CD14-positive monocyte (primary cell): ENCODE data around the gene PAEP. TPM values are rescaled to one million over a fixed set of nuclear protein-coding genes. Genes with fewer than 3 reads are reported as not detected.

Source experiments
- DNase-seq, 3 donors: peaks; one replicate each; pipeline ENCODE4 v3.0.0-alpha.2; 2011 to 2022
- H2AFZ ChIP-seq: 2 replicates; pipeline ENCODE4 v1.6.0; 2012; ENCODE audit warnings: mild to moderate bottlenecking, low read depth, low read length, inconsistent platforms; ENCODE audit not compliant: insufficient read depth, poor library complexity, severe bottlenecking
- H3K27ac ChIP-seq, 2 donors: 1 replicate in 1 of 2; 2 replicates in 1 of 2; pipeline ENCODE4 v1.5.1; 2012 to 2013; ENCODE audit warnings: low read length in 2 of 2, control low read depth in 1 of 2, inconsistent platforms in 1 of 2, low read depth in 1 of 2, mild to moderate bottlenecking in 1 of 2
- H3K27me3 ChIP-seq, 2 donors: one replicate each; pipeline versions ENCODE4 v1.6.0 to v1.6.1; 2011 to 2013; ENCODE audit warnings: low read length in 2 of 2; ENCODE audit not compliant: control insufficient read depth in 2 of 2, insufficient read depth in 2 of 2
- H3K36me3 ChIP-seq, 2 donors: replicated peaks in 1 of 2; 1 replicate in 1 of 2; 2 replicates in 1 of 2; pipeline versions ENCODE4 v1.5.1 to v1.6.1; 2012 to 2013; ENCODE audit warnings: low read length in 2 of 2, control low read depth in 1 of 2, inconsistent platforms in 1 of 2, mild to moderate bottlenecking in 1 of 2; ENCODE audit not compliant: insufficient read depth in 2 of 2, control insufficient read depth in 1 of 2
- H3K4me1 ChIP-seq, 2 donors: 1 replicate in 1 of 2; 2 replicates in 1 of 2; pipeline versions ENCODE4 v1.5.1 to v1.6.1; 2012 to 2013; ENCODE audit warnings: low read length in 2 of 2, control low read depth in 1 of 2, inconsistent platforms in 1 of 2, mild to moderate bottlenecking in 1 of 2, moderate library complexity in 1 of 2; ENCODE audit not compliant: insufficient read depth in 2 of 2, control insufficient read depth in 1 of 2
- H3K4me2 ChIP-seq: replicated peaks from 2 replicates; pipeline ENCODE3; 2012; ENCODE audit warnings: low read length, moderate library complexity, mild to moderate bottlenecking; ENCODE audit not compliant: poor library complexity, severe bottlenecking; ENCODE audit errors: extremely low read depth
- H3K4me3 ChIP-seq, 3 experiments: fragments of 200-600 bp in 1 of 3; sonication (generic) in 1 of 3; replicated peaks in 1 of 3; 1 replicate in 2 of 3; 2 replicates in 1 of 3; pipeline ENCODE4 v1.5.1; 2011 to 2013; ENCODE audit warnings: low read length in 3 of 3, mild to moderate bottlenecking in 3 of 3, control low read depth in 2 of 3, low read depth in 2 of 3, inconsistent platforms in 1 of 3, moderate library complexity in 1 of 3
- H3K79me2 ChIP-seq: 2 replicates; pipeline ENCODE4 v1.6.0; 2012; ENCODE audit warnings: mild to moderate bottlenecking, control low read depth, inconsistent platforms, low read length, moderate library complexity; ENCODE audit not compliant: insufficient read depth
- H3K9ac ChIP-seq: 2 replicates; pipeline ENCODE4 v1.6.0; 2017; ENCODE audit warnings: low read length, mild to moderate bottlenecking; ENCODE audit not compliant: insufficient read depth, poor library complexity, severe bottlenecking
- H3K9me3 ChIP-seq, 2 donors: replicated peaks in 1 of 2; 1 replicate in 1 of 2; 2 replicates in 1 of 2; pipeline versions ENCODE4 v1.5.1 to v1.6.1; 2012 to 2013; ENCODE audit warnings: low read length in 2 of 2, control low read depth in 1 of 2; ENCODE audit not compliant: control insufficient read depth in 1 of 2, insufficient read depth in 1 of 2
- H4K20me1 ChIP-seq: 2 replicates; pipeline ENCODE4 v1.6.0; 2012; ENCODE audit warnings: mild to moderate bottlenecking, low read length, control low read depth, moderate library complexity; ENCODE audit not compliant: insufficient read depth
- H3K27ac Mint-ChIP-seq, 7 donors: one replicate each; pipeline ENCODE4 v1.8.0; 2020; ENCODE audit warnings: mild to moderate bottlenecking in 7 of 7, mixed read lengths in 7 of 7, moderate library complexity in 6 of 7, inconsistent platforms in 2 of 7
- H3K27me3 Mint-ChIP-seq, 3 donors: one replicate each; pipeline ENCODE4 v1.8.0; 2021 to 2022; ENCODE audit warnings: low read depth in 3 of 3, mild to moderate bottlenecking in 3 of 3, mixed read lengths in 3 of 3, moderate library complexity in 3 of 3, inconsistent platforms in 1 of 3
- H3K36me3 Mint-ChIP-seq, 2 donors: one replicate each; pipeline ENCODE4 v1.8.0; 2020; ENCODE audit warnings: mixed read lengths in 2 of 2, inconsistent platforms in 1 of 2, mild to moderate bottlenecking in 1 of 2
- H3K4me1 Mint-ChIP-seq: one replicate; pipeline ENCODE4 v1.8.0; 2020; ENCODE audit warnings: mild to moderate bottlenecking, mixed read lengths
- H3K4me3 Mint-ChIP-seq, 2 donors: one replicate each; pipeline ENCODE4 v1.8.0; 2020; ENCODE audit warnings: mild to moderate bottlenecking in 2 of 2, mixed read lengths in 2 of 2, moderate library complexity in 1 of 2
- H3K9me3 Mint-ChIP-seq, 7 donors: one replicate each; pipeline ENCODE4 v1.8.0; 2020 to 2022; ENCODE audit warnings: mixed read lengths in 7 of 7, mild to moderate bottlenecking in 6 of 7, moderate library complexity in 6 of 7, inconsistent platforms in 2 of 7
- WGBS: methylation state at CpG from one replicate; pipeline ENCODE4 v1.1.5; 2013; ENCODE audit warnings: missing lambda C conversion rate; ENCODE audit not compliant: insufficient coverage; 5-methylcytosine and 5-hydroxymethylcytosine counted together
- intact Hi-C, 2 donors: fragments of 100-400 bp; cut with micrococcal nuclease; formaldehyde crosslinking; loops; one replicate each; pipeline versions ENCODE4 v1.15.0 to v1.15.1; 2023
- polyA plus RNA-seq, 3 donors: library from polyadenylated mRNA; depleted of rRNA in 1 of 3; unstranded in 2 of 3; stranded (reverse) in 1 of 3; fragments of 300-500 nt in 2 of 3; fragments of >200 nt in 1 of 3; fragmentation: Illumina TruSeq in 2 of 3; gene quantifications; 1 replicate in 2 of 3; 2 replicates in 1 of 3; pipeline ENCODE4 v1.2.3, GENCODE V29; 2012 to 2021
- TF ChIP-seq, protein P1 (sequence below): fragments of 200-600 bp; IDR thresholded peaks from one replicate; pipeline ENCODE4 v1.8.0; 2022; ENCODE audit warnings: antibody characterized with exemption, mild to moderate bottlenecking

PAEP gene
- polyA plus RNA-seq, 3 donors: not detected

DNA sequence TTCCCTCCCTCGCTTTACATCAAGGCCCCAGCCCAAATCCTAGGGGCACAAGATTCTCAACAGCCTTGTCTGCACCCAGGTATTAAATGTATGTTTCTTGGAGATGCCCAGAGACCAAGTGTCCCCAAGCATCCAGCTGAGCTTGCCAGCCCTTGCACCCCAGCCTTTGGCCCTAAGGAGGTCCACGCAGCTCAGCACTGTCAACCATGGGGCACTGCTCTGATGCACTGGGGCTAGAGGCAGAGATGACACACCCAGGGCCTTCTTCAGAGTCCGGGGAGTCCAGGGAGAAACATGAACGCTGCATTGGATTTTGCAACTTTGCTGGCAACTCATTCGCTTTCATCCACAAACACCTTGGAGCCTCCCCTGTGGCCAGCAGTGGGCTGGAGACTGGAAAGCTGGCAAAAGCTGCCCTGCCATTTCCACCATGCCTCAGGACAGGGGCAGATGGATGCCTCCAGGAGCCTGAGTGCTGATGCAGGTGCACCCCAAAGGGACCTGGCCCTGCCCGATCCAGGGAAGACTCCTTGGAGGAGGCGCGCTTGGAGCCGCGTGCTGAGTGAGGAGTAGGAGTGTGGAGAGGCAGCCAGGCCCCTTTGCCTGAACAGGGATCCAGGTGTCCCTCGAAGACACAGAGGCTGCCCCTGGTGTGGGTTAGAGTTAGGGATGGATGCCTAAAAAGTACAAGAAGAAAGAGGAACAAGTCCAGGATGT is 19.3 kb downstream of the PAEP start:
- intact Hi-C loops: no loop called here
- no peaks in the 10 kb centered on the region for H3K79me2 ChIP-seq
- DNase-seq: no peak
- no peak overlapping the region for H3K4me3 ChIP-seq
- H4K20me1 ChIP-seq: no peaks in the 10 kb centered on the region
- no peak overlapping the region for H3K27ac ChIP-seq
- no peaks in the 10 kb centered on the region for H3K27me3 Mint-ChIP-seq
- peaks cover 0 to 2% (median 0%) of the 10 kb centered on the region in 7 donors for H3K9me3 Mint-ChIP-seq
- H3K9ac ChIP-seq: no peak overlapping the region
- no peaks in the 10 kb centered on the region for H3K9me3 ChIP-seq
- TF ChIP-seq, protein P1, sequence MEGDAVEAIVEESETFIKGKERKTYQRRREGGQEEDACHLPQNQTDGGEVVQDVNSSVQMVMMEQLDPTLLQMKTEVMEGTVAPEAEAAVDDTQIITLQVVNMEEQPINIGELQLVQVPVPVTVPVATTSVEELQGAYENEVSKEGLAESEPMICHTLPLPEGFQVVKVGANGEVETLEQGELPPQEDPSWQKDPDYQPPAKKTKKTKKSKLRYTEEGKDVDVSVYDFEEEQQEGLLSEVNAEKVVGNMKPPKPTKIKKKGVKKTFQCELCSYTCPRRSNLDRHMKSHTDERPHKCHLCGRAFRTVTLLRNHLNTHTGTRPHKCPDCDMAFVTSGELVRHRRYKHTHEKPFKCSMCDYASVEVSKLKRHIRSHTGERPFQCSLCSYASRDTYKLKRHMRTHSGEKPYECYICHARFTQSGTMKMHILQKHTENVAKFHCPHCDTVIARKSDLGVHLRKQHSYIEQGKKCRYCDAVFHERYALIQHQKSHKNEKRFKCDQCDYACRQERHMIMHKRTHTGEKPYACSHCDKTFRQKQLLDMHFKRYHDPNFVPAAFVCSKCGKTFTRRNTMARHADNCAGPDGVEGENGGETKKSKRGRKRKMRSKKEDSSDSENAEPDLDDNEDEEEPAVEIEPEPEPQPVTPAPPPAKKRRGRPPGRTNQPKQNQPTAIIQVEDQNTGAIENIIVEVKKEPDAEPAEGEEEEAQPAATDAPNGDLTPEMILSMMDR: no peak
- H3K36me3 Mint-ChIP-seq: no peaks in the 10 kb centered on the region
- no peaks in the 10 kb centered on the region for H3K36me3 ChIP-seq
- no peak overlapping the region for H3K4me2 ChIP-seq
- no peaks in the 10 kb centered on the region for H3K27me3 ChIP-seq
- H3K4me1 ChIP-seq: no peaks in the 10 kb centered on the region
- 95% methylated on average over 10 of the region's 11 CpGs for WGBS
- H3K4me3 Mint-ChIP-seq: no peak overlapping the region
- no peaks in the 10 kb centered on the region for H3K4me1 Mint-ChIP-seq
- H2AFZ ChIP-seq: no peak overlapping the region
- peak overlapping the region in 1 of 7 donors; percentile 61 for H3K27ac Mint-ChIP-seq

GRCh38 chr9:135581636-135582426 is 20.3 kb downstream of the PAEP start:
- intact Hi-C loops: no loop called here
- Mint-ChIP-seq H3K36me3 (no peaks in the 10 kb centered on the region), H3K9me3 (no peaks in the 10 kb centered on the region), H3K4me3 (no peak overlapping the region), H3K27ac (peak overlapping the region in 1 of 7 donors; percentile 10), H3K27me3 (no peaks in the 10 kb centered on the region), H3K4me1 (no peaks in the 10 kb centered on the region)
- Histone ChIP-seq H3K4me2 (no peak overlapping the region), H2AFZ (no peak overlapping the region), H3K27ac (no peak overlapping the region), H4K20me1 (no peaks in the 10 kb centered on the region), H3K4me3 (no peak overlapping the region), H3K9me3 (no peaks in the 10 kb centered on the region), H3K4me1 (no peaks in the 10 kb centered on the region), H3K79me2 (no peaks in the 10 kb centered on the region), H3K27me3 (no peaks in the 10 kb centered on the region), H3K36me3 (no peaks in the 10 kb centered on the region), H3K9ac (no peak overlapping the region)
- TF ChIP-seq, protein P1: no peak
- DNase-seq: no peak
- WGBS: 95% methylated on average over 15 of the region's 18 CpGs
